Measurements from ENCODE around the gene DENND2A.
A peak's percentile ranks its signal among the peaks of the same experiment; 100 is the strongest.
"Not testable (repeated sequence)": the region's sequence is repeated elsewhere in the genome, so short reads cannot be mapped to it uniquely, and the experiment has no call there.

DENND2A gene

GRCh38 chr7:140540136-140540777 is 100.4 kb downstream of the DENND2A start:
- no peak for DNase-seq

GRCh38 chr7:140539461-140539860 is 101.2 kb downstream of the DENND2A start:
- DNase-seq: no peak

- DNase-seq: no peak
Observed at GRCh38 chr7:140537750-140538482, 102.7 kb downstream of the DENND2A start.

- DNase-seq: no peak
Observed at GRCh38 chr7:140534743-140535142, 105.9 kb downstream of the DENND2A start.

GRCh38 chr7:140533394-140533872 is 107.2 kb downstream of the DENND2A start:
- DNase-seq: no peak

- DNase-seq: not testable (repeated sequence)
Observed at GRCh38 chr7:140529428-140529827, 111.2 kb downstream of the DENND2A start.

- no peak for DNase-seq
Observed at GRCh38 chr7:140526787-140527664, 113.6 kb downstream of the DENND2A start.

- no peak for DNase-seq
Observed at GRCh38 chr7:140526214-140526613, 114.4 kb downstream of the DENND2A start.

GRCh38 chr7:140525743-140526142 is 114.9 kb downstream of the DENND2A start:
- DNase-seq: no peak

GRCh38 chr7:140521421-140521820 is 119.2 kb downstream of the DENND2A start:
- no peak for DNase-seq

- DNase-seq: no peak
Observed at GRCh38 chr7:140519007-140519399, 121.6 kb downstream of the DENND2A start.

- DNase-seq: no peak
Observed at GRCh38 chr7:140518370-140519006, 122.1 kb downstream of the DENND2A start.

- DNase-seq: peak; percentile 87
Observed at GRCh38 chr7:140517546-140518369, 122.9 kb downstream of the DENND2A start.

GRCh38 chr7:140512317-140513000 is 128.2 kb downstream of the DENND2A start:
- peak; percentile 79 for DNase-seq

- no peak for DNase-seq
Observed at GRCh38 chr7:140509789-140510188, 130.8 kb downstream of the DENND2A start.

- DNase-seq: not testable (repeated sequence)
Observed at GRCh38 chr7:140507556-140507955, 133.1 kb downstream of the DENND2A start.

- peak; percentile 95 for DNase-seq
Observed at GRCh38 chr7:140506788-140507464, 133.7 kb downstream of the DENND2A start.

GRCh38 chr7:140501966-140502365 is 138.6 kb downstream of the DENND2A start:
- no peak for DNase-seq

GRCh38 chr7:140497807-140498206 is 142.8 kb downstream of the DENND2A start:
- DNase-seq: not testable (repeated sequence)

GRCh38 chr7:140497241-140497769 is 143.3 kb downstream of the DENND2A start:
- DNase-seq: no peak

Data from NCI-H345 (cell line).